Measurements from ENCODE around the gene FARS2.

Gene FARS2

GRCh38 chr6:5525209-5525608, 263.9 kb downstream of the FARS2 start:
- no peak for DNase-seq (ENCODE audit: low read depth in 4 of 4, low spot score in 1 of 4)

- no peak for DNase-seq (ENCODE audit: low read depth in 4 of 4, low spot score in 1 of 4)
Observed at GRCh38 chr6:5529015-5529414, 267.7 kb downstream of the FARS2 start.

- DNase-seq (ENCODE audit: low read depth in 4 of 4, low spot score in 1 of 4), result no peak
Observed at GRCh38 chr6:5529733-5530132, 268.4 kb downstream of the FARS2 start.

GRCh38 chr6:5531161-5531560, 269.8 kb downstream of the FARS2 start:
- DNase-seq (ENCODE audit: low read depth in 4 of 4, low spot score in 1 of 4), result no peak

- no peak for DNase-seq (ENCODE audit: low read depth in 4 of 4, low spot score in 1 of 4)
Observed at GRCh38 chr6:5531853-5532375, 270.6 kb downstream of the FARS2 start.

- no peak for DNase-seq (ENCODE audit: low read depth in 4 of 4, low spot score in 1 of 4)
Observed at GRCh38 chr6:5532941-5533340, 271.6 kb downstream of the FARS2 start.

GRCh38 chr6:5534643-5535042, 273.3 kb downstream of the FARS2 start:
- no peak for DNase-seq (ENCODE audit: low read depth in 4 of 4, low spot score in 1 of 4)

GRCh38 chr6:5536644-5537043, 275.3 kb downstream of the FARS2 start:
- no peak for DNase-seq (ENCODE audit: low read depth in 4 of 4, low spot score in 1 of 4)

- DNase-seq (ENCODE audit: low read depth in 4 of 4, low spot score in 1 of 4), result no peak
Observed at GRCh38 chr6:5537132-5537531, 275.8 kb downstream of the FARS2 start.

- DNase-seq (ENCODE audit: low read depth in 4 of 4, low spot score in 1 of 4), result no peak
Observed at GRCh38 chr6:5537967-5538366, 276.7 kb downstream of the FARS2 start.

- DNase-seq (ENCODE audit: low read depth in 4 of 4, low spot score in 1 of 4), result no peak
Observed at GRCh38 chr6:5540370-5540769, 279.1 kb downstream of the FARS2 start.

GRCh38 chr6:5541025-5541424, 279.7 kb downstream of the FARS2 start:
- DNase-seq (ENCODE audit: low read depth in 4 of 4, low spot score in 1 of 4), result no peak

- no peak for DNase-seq (ENCODE audit: low read depth in 4 of 4, low spot score in 1 of 4)
Observed at GRCh38 chr6:5541751-5542432, 280.6 kb downstream of the FARS2 start.

- no peak for DNase-seq (ENCODE audit: low read depth in 4 of 4, low spot score in 1 of 4)
Observed at GRCh38 chr6:5547556-5547955, 286.2 kb downstream of the FARS2 start.

GRCh38 chr6:5550631-5551030, 289.3 kb downstream of the FARS2 start:
- DNase-seq (ENCODE audit: low read depth in 4 of 4, low spot score in 1 of 4), result no peak

GRCh38 chr6:5552243-5552642, 290.9 kb downstream of the FARS2 start:
- no peak for DNase-seq (ENCODE audit: low read depth in 4 of 4, low spot score in 1 of 4)

- no peak for DNase-seq (ENCODE audit: low read depth in 4 of 4, low spot score in 1 of 4)
Observed at GRCh38 chr6:5553767-5554166, 292.5 kb downstream of the FARS2 start.

- no peak for DNase-seq (ENCODE audit: low read depth in 4 of 4, low spot score in 1 of 4)
Observed at GRCh38 chr6:5554226-5554625, 292.9 kb downstream of the FARS2 start.

GRCh38 chr6:5556011-5556410, 294.7 kb downstream of the FARS2 start:
- no peak for DNase-seq (ENCODE audit: low read depth in 4 of 4, low spot score in 1 of 4)

- no peak for DNase-seq (ENCODE audit: low read depth in 4 of 4, low spot score in 1 of 4)
Observed at GRCh38 chr6:5557506-5557905, 296.2 kb downstream of the FARS2 start.

- DNase-seq (ENCODE audit: low read depth in 4 of 4, low spot score in 1 of 4), result no peak
Observed at GRCh38 chr6:5559651-5560050, 298.3 kb downstream of the FARS2 start.

GRCh38 chr6:5562277-5562676, 301.0 kb downstream of the FARS2 start:
- no peak for DNase-seq (ENCODE audit: low read depth in 4 of 4, low spot score in 1 of 4)

GRCh38 chr6:5563086-5563485, 301.8 kb downstream of the FARS2 start:
- DNase-seq (ENCODE audit: low read depth in 4 of 4, low spot score in 1 of 4), result no peak

All from stimulated activated CD4-positive, alpha-beta T cell treated with anti-CD3 and anti-CD28 coated beads, Interleukin-1b, Interleukin-23, amount 100 ng/mL, for 24 hours (primary cell).